ENCODE data around the gene PYY. TPM values are rescaled to one million over a fixed set of nuclear protein-coding genes. Genes with fewer than 3 reads are reported as not detected.

The PYY gene
- total RNA-seq, 1 experiment from 2014 or later: 2.0 TPM

GRCh38 chr17:43920500-43921095, 33.1 kb downstream of the PYY start:
- H3K18ac ChIP-seq (ENCODE audit: insufficient read length, low read depth, low read length): no peak overlapping the region
- H3K56ac ChIP-seq (ENCODE audit: insufficient read length, low read depth, low read length): no peak overlapping the region
- H4K5ac ChIP-seq (ENCODE audit: insufficient read length, low read depth, low read length): no peak overlapping the region
- H2BK120ac ChIP-seq (ENCODE audit: low read depth, low read length, poor library complexity, severe bottlenecking): no peak overlapping the region
- H3K79me2 ChIP-seq (ENCODE audit: insufficient read depth, low read length): no peaks in the 10 kb centered on the region
- no peak overlapping the region for H3K4me2 ChIP-seq (ENCODE audit: insufficient read depth, insufficient read length, low read length)
- H3K4me1 ChIP-seq (ENCODE audit: insufficient read depth, low read length): no peaks in the 10 kb centered on the region
- H2BK20ac ChIP-seq (ENCODE audit: low read depth, low read length, poor library complexity, severe bottlenecking): no peak overlapping the region
- H3K27me3 ChIP-seq (ENCODE audit: insufficient read depth, low read length): no peaks in the 10 kb centered on the region; the same call in 1 of the 2 replicates
- H3K27ac ChIP-seq (ENCODE audit: insufficient read length, low read depth, low read length): no peak overlapping the region
- no peak overlapping the region for H2AK5ac ChIP-seq (ENCODE audit: insufficient read length, low read length)
- H3K4ac ChIP-seq (ENCODE audit: low read depth, low read length): no peak overlapping the region
- H3K14ac ChIP-seq (ENCODE audit: insufficient read depth, low read length): no peak overlapping the region; the same call in 1 of the 2 replicates
- no peak overlapping the region for H3K9ac ChIP-seq (ENCODE audit: extremely low read depth, insufficient read length, low read length)
- no peak overlapping the region for H4K8ac ChIP-seq (replicated peaks; ENCODE audit: insufficient read length, low read depth, low read length)
- Mint-ChIP-seq H3K4me1 (peaks cover 18 to 24% of the 10 kb centered on the region in 2 experiments), H3K9me3 (peaks cover 0 to 5% of the 10 kb centered on the region in 2 experiments; a peak in 4 of 5 replicates), H3K27ac (no peak overlapping the region), H3K27me3 (ENCODE audit: low read depth) (peaks cover 43% of the 10 kb centered on the region), H3K36me3 (ENCODE audit: insufficient read depth in 1 of 3, low read depth in 3 of 3) (no peaks in the 10 kb centered on the region), H3K4me3 (no peak overlapping the region)
- H3K79me1 ChIP-seq (ENCODE audit: insufficient read depth, low read depth, low read length, poor library complexity, severe bottlenecking): no peaks in the 10 kb centered on the region
- H2BK15ac ChIP-seq (ENCODE audit: low read depth, low read length): no peak overlapping the region
- H2BK12ac ChIP-seq (ENCODE audit: insufficient read length, low read depth, low read length): no peak overlapping the region
- H3K23ac ChIP-seq (ENCODE audit: insufficient read length, low read depth, low read length): no peak overlapping the region
- H2AFZ ChIP-seq (ENCODE audit: low read length): no peak overlapping the region
- H3K23me2 ChIP-seq (ENCODE audit: insufficient read length, low read depth, low read length, poor library complexity, severe bottlenecking): no peaks in the 10 kb centered on the region
- no peaks in the 10 kb centered on the region for H3K9me3 ChIP-seq (ENCODE audit: control insufficient read depth, low read depth, low read length)
- no peak for DNase-seq
- WGBS (ENCODE audit: extremely low coverage, insufficient read length, low lambda C conversion rate): no CpG with 5 or more reads among the region's 10 CpGs
- no peaks in the 10 kb centered on the region for H4K20me1 ChIP-seq (ENCODE audit: control insufficient read depth, insufficient read depth, insufficient read length)
- H4K91ac ChIP-seq (ENCODE audit: insufficient read length, low read depth, low read length): no peak overlapping the region
- no peak for TF ChIP-seq CTCF (conservative IDR thresholded peaks at IDR 0.05)
- H3T11ph ChIP-seq (ENCODE audit: low read length): no peak overlapping the region
- H2BK5ac ChIP-seq (ENCODE audit: insufficient read length, low read length): no peak overlapping the region

Measured in H9 (cell line).